GM12801 (cell line): ENCODE results near the gene TTC3.

ENCODE experiments used
- CTCF ChIP-seq: IDR thresholded peaks from one replicate; pipeline ENCODE4 v1.5.1; 2011; ENCODE audit warnings: control low read depth; ENCODE audit not compliant: insufficient read length; ENCODE audit errors: extremely low read depth

The TTC3 gene

GRCh38 chr21:37055271-37055855 is 17.7 kb upstream of the TTC3 start:
- TF ChIP-seq CTCF = no peak

- TF ChIP-seq CTCF = no peak
Measured at GRCh38 chr21:37057614-37058013, 15.4 kb upstream of the TTC3 start.

- no peak for TF ChIP-seq CTCF
Measured at GRCh38 chr21:37058261-37058660, 14.8 kb upstream of the TTC3 start.

GRCh38 chr21:37059181-37059580 is 13.9 kb upstream of the TTC3 start:
- TF ChIP-seq CTCF = no peak

GRCh38 chr21:37060296-37060695 is 12.8 kb upstream of the TTC3 start:
- TF ChIP-seq CTCF = no peak

- TF ChIP-seq CTCF = no peak
Measured at GRCh38 chr21:37061926-37062592, 11.0 kb upstream of the TTC3 start.

GRCh38 chr21:37062593-37062935 is 10.5 kb upstream of the TTC3 start:
- no peak for TF ChIP-seq CTCF
